ENCODE measurements around the gene TGFBRAP1.

TGFBRAP1 gene

DNA sequence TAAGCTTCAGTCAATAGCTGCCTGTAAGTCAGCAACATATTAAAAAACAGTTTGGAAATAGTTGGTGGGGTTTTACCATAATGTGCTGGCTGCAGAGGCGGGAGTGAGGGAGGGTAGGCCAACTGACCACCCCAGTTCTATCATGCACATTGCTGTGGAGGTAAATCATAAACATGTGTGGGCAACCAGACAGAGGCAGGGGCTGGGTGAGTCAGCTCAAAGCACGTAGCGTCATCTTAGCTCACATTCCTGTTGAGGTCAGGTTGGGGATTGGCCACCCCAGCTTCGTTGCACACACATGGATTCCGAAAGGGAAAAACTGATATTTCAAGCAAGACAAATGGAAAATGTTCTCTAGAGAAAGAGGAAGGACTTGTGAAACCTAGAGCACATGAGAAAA lies 68.5 kb downstream of the TGFBRAP1 start:
- DNase-seq (ENCODE audit: low read depth) = no peak
- no peak overlapping the region for H3K4me3 ChIP-seq (ENCODE audit: low read depth, low read length)
- TF ChIP-seq CTCF (IDR thresholded peaks at IDR 0.05; ENCODE audit: low read depth, low read length, missing control alignments) = no peak

GRCh38 chr2:105258835-105259350 lies 70.6 kb downstream of the TGFBRAP1 start:
- TF ChIP-seq CTCF (IDR thresholded peaks at IDR 0.05; ENCODE audit: low read depth, low read length, missing control alignments) = no peak
- no peak for DNase-seq (ENCODE audit: low read depth)
- no peak overlapping the region for H3K4me3 ChIP-seq (ENCODE audit: low read depth, low read length)

GRCh38 chr2:105257981-105258380 lies 71.6 kb downstream of the TGFBRAP1 start:
- DNase-seq (ENCODE audit: low read depth) = no peak
- H3K4me3 ChIP-seq (ENCODE audit: low read depth, low read length) = no peak overlapping the region
- no peak for TF ChIP-seq CTCF (IDR thresholded peaks at IDR 0.05; ENCODE audit: low read depth, low read length, missing control alignments)

GRCh38 chr2:105256431-105257047 lies 73.0 kb downstream of the TGFBRAP1 start:
- DNase-seq (ENCODE audit: low read depth) = no peak
- H3K4me3 ChIP-seq (ENCODE audit: low read depth, low read length) = no peak overlapping the region
- TF ChIP-seq CTCF (IDR thresholded peaks at IDR 0.05; ENCODE audit: low read depth, low read length, missing control alignments) = no peak

DNA sequence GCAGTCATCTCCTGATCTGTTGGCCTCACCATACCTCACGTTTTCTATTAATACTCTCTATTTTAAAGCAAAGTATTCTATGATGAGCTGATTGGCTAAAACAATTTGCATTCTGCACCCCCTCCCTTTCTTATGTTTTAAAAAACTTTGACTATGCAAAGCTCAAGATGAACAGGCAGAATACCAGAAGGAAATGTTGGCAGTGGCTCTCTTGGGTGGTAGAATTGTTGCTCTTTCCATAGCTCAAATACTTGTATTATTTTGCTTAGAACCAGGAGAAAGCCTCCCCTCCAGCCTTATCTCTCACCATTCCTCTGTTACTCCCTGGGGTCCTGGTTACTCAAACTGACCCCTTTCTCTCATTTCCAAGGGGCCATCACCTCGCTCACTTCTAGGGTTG lies 73.6 kb downstream of the TGFBRAP1 start:
- no peak for TF ChIP-seq CTCF (IDR thresholded peaks at IDR 0.05; ENCODE audit: low read depth, low read length, missing control alignments)

GRCh38 chr2:105254531-105255210 lies 74.9 kb downstream of the TGFBRAP1 start:
- DNase-seq (ENCODE audit: low read depth) = no peak
- no peak overlapping the region for H3K4me3 ChIP-seq (ENCODE audit: low read depth, low read length)
- TF ChIP-seq CTCF (IDR thresholded peaks at IDR 0.05; ENCODE audit: low read depth, low read length, missing control alignments) = no peak

More for the DNA sequence above, 73.6 kb downstream of the TGFBRAP1 start:
- no peak for DNase-seq (ENCODE audit: low read depth)
- H3K4me3 ChIP-seq (ENCODE audit: low read depth, low read length) = no peak overlapping the region

Measured in GM12864 (cell line).